ENCODE measurements around the gene EVA1C. TPM values are rescaled to one million over a fixed set of nuclear protein-coding genes. Genes with fewer than 3 reads are reported as not detected.

The EVA1C gene
- total and polyA plus RNA-seq, 2 donors (not counting 3 experiments of a cell fraction or from before 2014, with no cell fraction given): 22.8 to 38.6 TPM

DNA sequence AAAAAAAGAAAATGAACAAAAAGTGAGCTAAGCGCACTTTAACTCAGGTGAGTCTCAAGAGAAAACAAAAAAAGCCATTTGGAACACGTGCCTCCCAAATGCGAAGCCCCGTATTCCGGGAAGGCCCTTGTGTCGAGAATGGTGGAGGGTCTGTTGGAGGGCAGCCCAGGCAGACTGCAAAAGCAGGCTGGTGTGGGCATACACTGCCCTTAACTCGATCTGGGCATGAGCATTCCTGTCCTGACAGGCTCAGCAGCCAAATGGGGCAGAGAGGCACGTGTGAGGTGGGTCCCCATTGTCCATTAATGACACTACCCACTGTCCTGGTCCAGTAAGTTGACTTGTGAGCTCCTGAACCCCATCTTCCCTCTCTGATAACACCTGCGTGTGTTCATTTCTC is 57.7 kb downstream of the EVA1C start:
- FAIRE-seq: no peak
- CTCF ChIA-PET: interaction anchor here (0.9 kb wide), 1 partner anchor 67 kb away, joined by 3 read pairs; no protein-coding TSS in a partner anchor
- Histone ChIP-seq H2AFZ (ENCODE audit: low read depth, low read length) (no peak overlapping the region), H3K9me1 (replicated peaks; ENCODE audit: control insufficient read depth, extremely low read depth, insufficient read depth, low read length) (no peaks in the 10 kb centered on the region), H3K36me3 (ENCODE audit: control insufficient read depth in 2 of 2, extremely low read depth in 1 of 2, insufficient read depth in 2 of 2, low read length in 2 of 2) (peaks cover 3 to 5% of the 10 kb centered on the region in 2 experiments), H4K20me1 (replicated peaks; ENCODE audit: control insufficient read depth, extremely low read depth, insufficient read depth, low read length) (no peaks in the 10 kb centered on the region), H3K4me3 (replicated peaks in 1 of 3; ENCODE audit: insufficient read depth in 1 of 3, low read depth in 1 of 3, low read length in 3 of 3) (no peak overlapping the region), H3K79me2 (ENCODE audit: control insufficient read depth, insufficient read depth, low read length) (peaks cover 3% of the 10 kb centered on the region), H3K27ac (ENCODE audit: insufficient read depth, low read depth, low read length) (no peak overlapping the region), H3K4me2 (ENCODE audit: insufficient read depth, low read length) (no peak overlapping the region), H3K27me3 (ENCODE audit: control insufficient read depth in 2 of 2, insufficient read depth in 2 of 2, low read length in 2 of 2) (no peaks in the 10 kb centered on the region), H3K9ac (replicated peaks; ENCODE audit: extremely low read depth, insufficient read depth, low read length) (no peak overlapping the region), H3K4me1 (ENCODE audit: control insufficient read depth, extremely low read depth, insufficient read depth, low read length) (peaks cover 9% of the 10 kb centered on the region), H3K9me3 (replicated peaks; ENCODE audit: control insufficient read depth, insufficient read depth, low read length) (no peaks in the 10 kb centered on the region)
- DNase-seq (ENCODE audit: low read depth, low spot score): no peak
- intact Hi-C loops (cut with micrococcal nuclease) (loop anchor here (10.0 kb wide), 1 partner anchor 1565 kb away; no protein-coding TSS in a partner anchor), dilution Hi-C loops (cut with MboI; ENCODE audit: extremely low pct_ligation_motif_present, low sequenced_read_pairs) (no loop called here)
- BruUV-seq (replicated peaks): no TSS peak
- POLR2A ChIA-PET: no interaction called here
- no peak for TF ChIP-seq MYC (IDR thresholded peaks at IDR 0.05; ENCODE audit: low read depth, low read length)
- no peak for TF ChIP-seq JUN (IDR thresholded peaks at IDR 0.05; ENCODE audit: borderline replicate concordance, insufficient read depth, insufficient read length, low read depth)
- no peak for TF ChIP-seq EZH2 (IDR thresholded peaks at IDR 0.05; ENCODE audit: borderline replicate concordance, low read depth, low read length, severe bottlenecking)
- TF ChIP-seq POLR2AphosphoS5 (IDR thresholded peaks at IDR 0.05; ENCODE audit: insufficient read depth, low read depth, low read length): no peak
- no peak for TF ChIP-seq GATA2 (IDR thresholded peaks at IDR 0.05; ENCODE audit: insufficient read depth, insufficient read length, low read depth, low read length)
- TF ChIP-seq, protein P1, sequence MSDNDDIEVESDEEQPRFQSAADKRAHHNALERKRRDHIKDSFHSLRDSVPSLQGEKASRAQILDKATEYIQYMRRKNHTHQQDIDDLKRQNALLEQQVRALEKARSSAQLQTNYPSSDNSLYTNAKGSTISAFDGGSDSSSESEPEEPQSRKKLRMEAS (IDR thresholded peaks at IDR 0.05; ENCODE audit: insufficient read depth, insufficient read length): no peak
- no peak for TF ChIP-seq FOS (IDR thresholded peaks at IDR 0.05; ENCODE audit: borderline replicate concordance, insufficient read depth, low read length)
- no peak for TF ChIP-seq POLR2A (IDR thresholded peaks at IDR 0.05; ENCODE audit: low read depth, low read length)
- TF ChIP-seq, protein P2, sequence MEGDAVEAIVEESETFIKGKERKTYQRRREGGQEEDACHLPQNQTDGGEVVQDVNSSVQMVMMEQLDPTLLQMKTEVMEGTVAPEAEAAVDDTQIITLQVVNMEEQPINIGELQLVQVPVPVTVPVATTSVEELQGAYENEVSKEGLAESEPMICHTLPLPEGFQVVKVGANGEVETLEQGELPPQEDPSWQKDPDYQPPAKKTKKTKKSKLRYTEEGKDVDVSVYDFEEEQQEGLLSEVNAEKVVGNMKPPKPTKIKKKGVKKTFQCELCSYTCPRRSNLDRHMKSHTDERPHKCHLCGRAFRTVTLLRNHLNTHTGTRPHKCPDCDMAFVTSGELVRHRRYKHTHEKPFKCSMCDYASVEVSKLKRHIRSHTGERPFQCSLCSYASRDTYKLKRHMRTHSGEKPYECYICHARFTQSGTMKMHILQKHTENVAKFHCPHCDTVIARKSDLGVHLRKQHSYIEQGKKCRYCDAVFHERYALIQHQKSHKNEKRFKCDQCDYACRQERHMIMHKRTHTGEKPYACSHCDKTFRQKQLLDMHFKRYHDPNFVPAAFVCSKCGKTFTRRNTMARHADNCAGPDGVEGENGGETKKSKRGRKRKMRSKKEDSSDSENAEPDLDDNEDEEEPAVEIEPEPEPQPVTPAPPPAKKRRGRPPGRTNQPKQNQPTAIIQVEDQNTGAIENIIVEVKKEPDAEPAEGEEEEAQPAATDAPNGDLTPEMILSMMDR (IDR thresholded peaks at IDR 0.05; ENCODE audit: extremely low read depth in 1 of 2, insufficient read depth in 1 of 2, low read depth in 1 of 2, low read length in 2 of 2): no peak

All from endothelial cell of umbilical vein (primary cell).